Uterus (tissue), 4 donors: Measurements from ENCODE around the gene KBTBD6. TPM values are rescaled to one million over a fixed set of nuclear protein-coding genes. Genes with fewer than 3 reads are reported as not detected.
"Not testable (repeated sequence)": the region's sequence is repeated elsewhere in the genome, so short reads cannot be mapped to it uniquely, and the experiment has no call there.

ENCODE experiments used
- DNase-seq, 2 donors: peaks; one replicate each; pipeline ENCODE4 v3.0.0-alpha.2; 2019 to 2020
- H3K27ac ChIP-seq, 2 donors: fragments of 200-600 bp; sonication (generic); 1 replicate in 1 of 2; 2 replicates in 1 of 2; pipeline ENCODE4 v1.5.1; 2016 to 2018
- H3K27me3 ChIP-seq, 2 donors: fragments of 200-600 bp; sonication (generic); one replicate each; pipeline ENCODE4 v1.5.1; 2018 to 2019; ENCODE audit warnings: control low read depth in 1 of 2
- H3K36me3 ChIP-seq, 2 donors: fragments of 200-600 bp; sonication (generic); one replicate each; pipeline ENCODE4 v1.5.1; 2019; ENCODE audit warnings: control low read depth in 1 of 2
- H3K4me1 ChIP-seq, 2 donors: fragments of 200-600 bp; sonication (generic); one replicate each; pipeline ENCODE4 v1.5.1; 2018 to 2019; ENCODE audit warnings: control low read depth in 1 of 2
- H3K4me3 ChIP-seq, 2 donors: fragments of 200-600 bp; sonication (generic); 1 replicate in 1 of 2; 2 replicates in 1 of 2; pipeline ENCODE4 v1.5.1; 2018 to 2019; ENCODE audit warnings: mild to moderate bottlenecking in 1 of 2
- H3K9me3 ChIP-seq, 2 donors: fragments of 200-600 bp; sonication (generic); one replicate each; pipeline ENCODE4 v1.5.1; 2019; ENCODE audit warnings: control low read depth in 1 of 2
- CTCF ChIP-seq, 4 experiments: fragments of 200-600 bp in 2 of 4; fragments of 450-650 bp in 2 of 4; sonication (generic) in 2 of 4; IDR thresholded peaks; one replicate each; pipeline ENCODE4 v1.5.1; 2016 to 2019; ENCODE audit warnings: antibody characterized with exemption in 4 of 4, mild to moderate bottlenecking in 2 of 4, moderate library complexity in 1 of 4
- POLR2A ChIP-seq, 2 donors: fragments of 450-650 bp; IDR thresholded peaks; one replicate each; pipeline ENCODE4 v1.6.1; 2016; ENCODE audit warnings: antibody characterized with exemption in 2 of 2, mild to moderate bottlenecking in 1 of 2, moderate library complexity in 1 of 2
- intact Hi-C: fragments of 100-400 bp; cut with DNase I; formaldehyde crosslinking; loops from one replicate; pipeline ENCODE4 v1.15.1; 2023; ENCODE audit warnings: low total_unique reads
- total RNA-seq, 4 donors: library from RNA; depleted of rRNA in 3 of 4; stranded (reverse); fragments of >200 nt in 3 of 4; gene quantifications; one replicate each; pipeline versions ENCODE4 v1.1.0 to v1.2.4, GENCODE V29; 2014 to 2023
- donor health status: DM: yes; HTN: yes; CAD: no.

Gene KBTBD6
- total RNA-seq, 4 donors from 2014 or later = 6.1 to 33.9 (median 15.2) TPM

GRCh38 chr13:41107104-41107571, 25.5 kb downstream of the KBTBD6 start:
- H3K4me3 ChIP-seq = no peak overlapping the region
- H3K9me3 ChIP-seq = no peaks in the 10 kb centered on the region
- TF ChIP-seq POLR2A (IDR thresholded peaks at IDR 0.05) = no peak
- TF ChIP-seq CTCF (IDR thresholded peaks at IDR 0.05) = no peak
- H3K36me3 ChIP-seq = no peaks in the 10 kb centered on the region
- no peak overlapping the region for H3K27ac ChIP-seq
- no peaks in the 10 kb centered on the region for H3K27me3 ChIP-seq
- no peaks in the 10 kb centered on the region for H3K4me1 ChIP-seq
- intact Hi-C loops = no loop called here
- no peak for DNase-seq

GRCh38 chr13:41099986-41100385, 32.6 kb downstream of the KBTBD6 start:
- no peaks in the 10 kb centered on the region for H3K27me3 ChIP-seq
- H3K36me3 ChIP-seq = no peaks in the 10 kb centered on the region
- H3K4me3 ChIP-seq = no peak overlapping the region
- H3K4me1 ChIP-seq = no peaks in the 10 kb centered on the region
- intact Hi-C loops = no loop called here
- no peaks in the 10 kb centered on the region for H3K9me3 ChIP-seq
- no peak for TF ChIP-seq CTCF (IDR thresholded peaks at IDR 0.05)
- TF ChIP-seq POLR2A (IDR thresholded peaks at IDR 0.05) = no peak
- no peak overlapping the region for H3K27ac ChIP-seq
- DNase-seq = no peak

GRCh38 chr13:41098761-41099160, 33.8 kb downstream of the KBTBD6 start:
- H3K27ac ChIP-seq = no peak overlapping the region
- intact Hi-C loops = no loop called here
- H3K36me3 ChIP-seq = no peaks in the 10 kb centered on the region
- no peak for TF ChIP-seq POLR2A (IDR thresholded peaks at IDR 0.05)
- no peak for TF ChIP-seq CTCF (IDR thresholded peaks at IDR 0.05)
- no peak for DNase-seq
- H3K27me3 ChIP-seq = no peaks in the 10 kb centered on the region
- H3K4me3 ChIP-seq = no peak overlapping the region
- no peaks in the 10 kb centered on the region for H3K9me3 ChIP-seq
- no peaks in the 10 kb centered on the region for H3K4me1 ChIP-seq

GRCh38 chr13:41095681-41096080, 36.9 kb downstream of the KBTBD6 start:
- H3K27ac ChIP-seq, DNase-seq, intact Hi-C loops, H3K4me1 ChIP-seq, H3K36me3 ChIP-seq, H3K4me3 ChIP-seq, H3K9me3 ChIP-seq, H3K27me3 ChIP-seq: not testable (repeated sequence)

GRCh38 chr13:41085961-41086585, 46.5 kb downstream of the KBTBD6 start:
- no peak for DNase-seq
- H3K27me3 ChIP-seq = no peaks in the 10 kb centered on the region
- intact Hi-C loops = no loop called here
- no peak for TF ChIP-seq CTCF (IDR thresholded peaks at IDR 0.05)
- TF ChIP-seq POLR2A (IDR thresholded peaks at IDR 0.05) = no peak
- no peak overlapping the region for H3K4me3 ChIP-seq
- no peaks in the 10 kb centered on the region for H3K9me3 ChIP-seq
- no peaks in the 10 kb centered on the region for H3K4me1 ChIP-seq
- H3K36me3 ChIP-seq = no peaks in the 10 kb centered on the region
- no peak overlapping the region for H3K27ac ChIP-seq

GRCh38 chr13:41079725-41080124, 52.9 kb downstream of the KBTBD6 start:
- intact Hi-C loops = no loop called here
- no peak for TF ChIP-seq CTCF (IDR thresholded peaks at IDR 0.05)
- TF ChIP-seq POLR2A (IDR thresholded peaks at IDR 0.05) = no peak
- H3K36me3 ChIP-seq = no peaks in the 10 kb centered on the region

More at GRCh38 chr13:41079725-41080124, 52.9 kb downstream of the KBTBD6 start:
- H3K4me1 ChIP-seq = no peaks in the 10 kb centered on the region
- H3K4me3 ChIP-seq = no peak overlapping the region
- no peak for DNase-seq
- no peaks in the 10 kb centered on the region for H3K27me3 ChIP-seq
- H3K27ac ChIP-seq = no peak overlapping the region
- no peaks in the 10 kb centered on the region for H3K9me3 ChIP-seq
